NCI-H2196 treated with DMSO at 0.1 percent for 48 hours (cell line): ENCODE measurements around the gene KCNJ5.
A peak's percentile ranks its signal among the peaks of the same experiment; 100 is the strongest.

Source experiments
- DNase-seq: peaks from one replicate; lab custom pipeline; 2025; ENCODE audit not compliant: unreplicated experiment; lab: John Stamatoyannopoulos, UW

Gene KCNJ5

DNA sequence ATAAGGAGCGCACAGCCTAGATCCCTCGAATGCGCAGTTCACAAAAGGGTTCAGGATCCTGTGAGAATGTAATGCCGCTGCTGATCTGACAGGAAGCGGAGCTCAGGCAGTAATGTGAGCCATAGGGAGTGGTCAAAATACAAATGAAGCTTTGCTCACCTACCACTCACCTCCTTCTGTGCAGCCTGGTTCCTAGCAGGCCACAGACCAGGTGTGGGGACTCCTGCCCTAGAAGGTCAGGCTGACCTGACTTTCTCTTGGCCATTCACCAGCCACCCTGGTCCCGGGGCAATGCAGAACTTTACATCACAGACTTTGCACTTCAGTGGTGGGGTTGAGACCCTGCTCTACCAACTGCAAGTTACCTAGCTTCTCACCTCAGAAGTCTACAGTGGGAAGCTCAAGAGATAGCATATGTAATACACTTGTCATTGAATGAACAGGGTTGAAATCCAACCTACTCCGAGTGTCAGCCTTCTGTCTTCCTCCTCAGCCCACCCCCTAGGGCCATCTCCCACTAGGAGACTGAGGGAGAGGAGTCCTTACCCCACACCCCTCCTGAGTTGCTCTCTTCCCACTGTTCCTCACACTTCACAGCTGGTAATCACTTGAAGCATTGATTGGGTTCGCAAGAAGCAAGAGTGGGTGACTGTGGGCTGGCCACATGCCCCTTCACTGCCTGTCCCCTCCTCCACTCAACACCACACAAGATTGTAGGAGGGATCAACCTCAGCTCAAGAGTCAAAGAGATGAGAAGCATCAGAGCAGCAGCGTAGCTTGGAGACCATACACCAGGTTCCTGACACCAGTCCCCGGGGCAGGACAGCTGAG lies 22.1 kb upstream of the KCNJ5 start:
- DNase-seq: no peak

DNA sequence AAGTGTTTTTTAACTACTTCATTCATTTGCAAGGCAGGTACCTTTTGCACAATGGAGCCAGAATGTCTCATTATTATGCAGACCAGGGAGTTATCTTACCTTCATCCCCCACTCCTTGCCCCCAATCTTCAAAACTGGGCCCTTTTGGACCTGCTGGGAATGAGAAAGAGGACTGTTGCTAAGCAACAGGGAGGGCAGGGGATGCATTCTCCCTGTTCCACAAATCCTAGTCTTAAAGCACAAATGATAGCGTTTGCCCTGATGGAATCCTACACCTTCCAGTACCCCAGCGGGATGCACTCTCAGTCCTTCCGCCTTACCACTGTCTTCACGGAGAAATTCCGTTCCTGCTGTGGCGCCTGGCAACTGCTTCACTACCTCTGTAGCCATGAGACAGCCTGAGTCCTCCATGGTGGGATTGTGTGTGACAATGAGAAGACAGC lies 20.0 kb upstream of the KCNJ5 start:
- DNase-seq: no peak

- no peak for DNase-seq
Observed at GRCh38 chr11:128872094-128872493, 19.1 kb upstream of the KCNJ5 start.

- DNase-seq: no peak
Observed at GRCh38 chr11:128872594-128872993, 18.6 kb upstream of the KCNJ5 start.

DNA sequence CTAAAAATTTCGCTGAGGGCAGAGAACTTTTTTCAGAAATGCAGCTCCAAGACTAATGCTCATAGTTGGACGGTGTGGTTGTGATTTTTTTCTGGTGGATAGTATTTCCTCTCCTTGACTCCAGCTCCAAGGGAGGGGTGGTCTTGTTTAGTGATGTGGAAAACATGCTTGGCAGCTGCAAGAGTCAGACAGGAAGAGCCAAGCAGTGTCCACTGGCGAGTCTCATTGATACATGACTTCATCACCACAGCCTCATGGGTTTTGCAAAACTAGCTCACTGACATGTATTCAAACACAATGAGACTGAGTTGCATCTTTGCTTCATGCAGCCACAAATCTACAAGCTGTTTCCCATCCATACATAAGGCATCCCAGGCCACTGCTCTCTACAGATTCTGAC lies 16.7 kb upstream of the KCNJ5 start:
- no peak for DNase-seq

DNA sequence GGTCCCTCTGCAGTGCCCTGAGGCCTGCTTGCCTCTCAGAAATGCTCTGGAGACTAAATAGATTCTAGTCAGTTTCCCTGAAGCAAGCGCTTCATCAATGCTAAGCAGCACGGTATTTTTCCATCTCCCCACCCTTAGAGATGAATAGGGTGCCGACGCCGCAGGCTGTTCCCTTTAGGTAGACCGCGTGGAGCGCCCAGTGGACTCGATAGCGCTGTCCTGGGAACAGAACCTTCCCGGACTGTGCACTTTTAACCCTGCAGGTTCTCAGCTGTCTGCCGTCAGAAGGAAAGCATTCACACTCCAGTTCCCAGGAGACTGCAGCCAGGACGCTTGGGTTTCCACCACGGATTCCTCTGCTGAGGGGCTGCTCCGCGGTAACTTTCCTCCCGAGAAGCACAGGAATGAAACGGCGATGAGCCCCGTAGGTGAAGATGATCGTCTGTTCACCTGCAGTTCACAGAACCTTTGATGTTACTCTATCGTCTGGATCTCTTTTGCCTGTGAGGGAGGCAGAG lies 15.0 kb upstream of the KCNJ5 start:
- DNase-seq: no peak

DNA sequence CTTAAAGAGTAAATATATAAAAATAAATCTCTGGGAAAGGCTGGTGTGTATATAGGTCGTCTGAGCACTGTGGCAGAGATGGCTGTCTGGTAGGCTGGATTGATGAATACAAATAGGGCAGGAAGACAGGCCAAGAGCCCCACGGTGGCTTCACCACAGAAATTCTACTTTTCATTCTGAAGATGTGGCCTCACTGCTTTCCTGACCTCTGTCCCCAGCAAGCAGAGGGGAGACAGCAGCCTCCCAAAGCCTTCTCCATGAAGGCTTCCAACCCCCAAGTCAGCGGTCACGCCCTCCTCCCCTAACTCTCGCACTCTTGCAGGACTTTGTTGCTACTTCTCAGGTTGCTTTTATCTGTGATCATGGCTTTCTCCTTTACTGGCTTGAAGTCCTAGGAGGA lies 13.4 kb upstream of the KCNJ5 start:
- no peak for DNase-seq

- no peak for DNase-seq
Observed at GRCh38 chr11:128878455-128878854, 12.7 kb upstream of the KCNJ5 start.

DNA sequence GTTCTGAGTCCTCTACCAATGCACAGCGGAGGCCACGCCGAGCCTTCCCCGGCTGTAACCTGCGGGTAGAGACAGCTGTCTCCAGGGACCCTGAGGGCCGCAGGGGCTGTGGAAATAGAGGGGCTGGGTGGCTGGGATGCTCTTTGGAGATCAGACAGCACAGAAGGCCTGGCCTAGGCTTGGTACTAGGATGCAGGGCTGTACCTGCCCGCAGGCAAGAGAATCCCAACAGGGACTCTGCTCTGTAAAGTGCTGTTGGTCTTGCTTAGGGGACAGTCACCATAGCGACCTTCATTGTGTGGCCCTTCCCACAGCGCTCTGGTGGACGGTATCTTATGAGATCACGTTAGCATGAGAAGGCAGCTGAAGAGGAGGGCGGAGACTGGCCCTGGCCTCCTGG lies 11.3 kb upstream of the KCNJ5 start:
- DNase-seq: no peak

DNA sequence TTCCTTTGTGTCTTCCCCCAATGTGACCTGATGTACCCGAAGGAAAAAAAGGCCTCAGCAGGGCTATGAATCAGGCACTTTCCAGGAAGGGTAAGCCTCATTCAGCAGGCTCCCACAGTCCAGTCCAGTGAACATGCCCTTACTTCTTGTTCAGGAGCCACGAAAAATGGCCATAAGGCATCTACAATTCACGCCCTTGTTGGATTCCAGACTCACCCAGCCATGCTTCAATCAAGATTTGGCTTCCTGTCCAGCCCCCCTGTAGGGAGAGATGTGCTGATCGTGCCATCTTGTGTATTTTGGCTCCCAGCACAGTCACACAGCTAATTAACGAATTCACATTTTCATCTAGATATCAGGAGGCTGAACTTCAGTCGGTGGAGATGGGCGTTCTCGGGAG lies 9.9 kb upstream of the KCNJ5 start:
- DNase-seq: no peak

GRCh38 chr11:128882451-128882850 lies 8.7 kb upstream of the KCNJ5 start:
- DNase-seq: no peak

GRCh38 chr11:128884054-128884453 lies 7.1 kb upstream of the KCNJ5 start:
- no peak for DNase-seq

DNA sequence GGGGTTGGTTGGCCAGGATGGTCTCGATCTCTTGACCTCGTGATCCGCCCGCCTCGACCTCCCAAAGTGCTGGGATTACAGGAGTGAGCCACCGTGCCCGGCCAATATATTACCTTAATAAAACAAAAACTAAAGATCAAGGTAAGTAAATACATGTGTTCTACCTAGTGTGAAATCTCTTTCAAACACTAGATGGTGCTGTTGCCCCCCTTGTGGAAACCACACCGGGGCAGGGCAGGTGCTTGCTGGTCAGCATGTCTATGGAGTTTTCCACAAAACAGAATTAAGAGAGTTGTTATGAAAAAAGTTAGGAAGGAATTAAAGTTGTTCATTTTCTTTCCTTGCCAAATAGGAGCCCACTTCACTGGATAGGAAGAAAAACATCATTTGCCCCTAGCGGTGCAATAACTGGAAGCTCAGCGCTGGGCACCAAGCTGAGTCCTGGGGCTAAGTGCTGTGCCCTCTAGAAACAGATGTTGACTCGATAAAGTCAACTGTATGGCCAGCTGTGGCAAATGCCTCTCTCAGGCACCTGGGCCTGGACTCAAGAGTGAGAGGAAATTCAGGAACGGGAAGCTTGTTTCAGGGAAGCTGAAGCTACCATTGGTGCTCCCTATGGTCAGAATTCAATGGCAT lies 6.3 kb upstream of the KCNJ5 start:
- peak; percentile 48 for DNase-seq

DNA sequence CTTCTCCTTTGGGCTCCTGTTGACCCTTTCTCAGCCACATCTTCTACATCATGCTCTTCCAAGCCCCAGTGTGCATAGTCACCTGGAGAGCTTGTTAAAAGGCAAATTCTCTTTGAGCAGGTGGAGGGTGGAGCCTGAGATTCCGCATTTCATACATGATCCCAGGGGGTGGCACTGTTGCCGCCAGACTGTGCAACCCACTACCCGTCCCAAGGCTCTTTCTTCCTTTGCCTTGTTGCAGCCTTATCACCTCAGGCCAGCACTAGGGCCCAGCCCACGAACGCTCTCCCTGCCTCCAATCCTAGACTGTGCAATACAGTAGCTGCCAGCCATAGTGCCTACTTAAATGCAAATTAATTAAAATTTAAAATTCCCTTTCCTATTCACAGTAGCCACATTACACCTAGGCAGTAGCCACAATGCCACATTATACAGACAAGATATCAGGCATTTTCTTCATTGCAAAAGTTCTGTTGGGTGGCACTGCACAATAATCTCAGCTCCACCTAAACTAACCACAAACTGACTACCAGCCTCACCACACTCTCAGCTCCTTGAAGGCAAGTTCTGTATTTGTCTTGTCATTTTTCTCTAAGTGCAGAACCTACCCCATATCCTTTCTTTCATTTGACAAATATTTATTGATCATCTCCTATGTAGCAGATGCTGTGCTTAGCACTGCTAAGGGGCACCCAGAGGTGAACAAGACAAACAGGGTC lies 4.6 kb upstream of the KCNJ5 start:
- no peak for DNase-seq

GRCh38 chr11:128888034-128888985 lies 2.8 kb upstream of the KCNJ5 start:
- no peak for DNase-seq

DNA sequence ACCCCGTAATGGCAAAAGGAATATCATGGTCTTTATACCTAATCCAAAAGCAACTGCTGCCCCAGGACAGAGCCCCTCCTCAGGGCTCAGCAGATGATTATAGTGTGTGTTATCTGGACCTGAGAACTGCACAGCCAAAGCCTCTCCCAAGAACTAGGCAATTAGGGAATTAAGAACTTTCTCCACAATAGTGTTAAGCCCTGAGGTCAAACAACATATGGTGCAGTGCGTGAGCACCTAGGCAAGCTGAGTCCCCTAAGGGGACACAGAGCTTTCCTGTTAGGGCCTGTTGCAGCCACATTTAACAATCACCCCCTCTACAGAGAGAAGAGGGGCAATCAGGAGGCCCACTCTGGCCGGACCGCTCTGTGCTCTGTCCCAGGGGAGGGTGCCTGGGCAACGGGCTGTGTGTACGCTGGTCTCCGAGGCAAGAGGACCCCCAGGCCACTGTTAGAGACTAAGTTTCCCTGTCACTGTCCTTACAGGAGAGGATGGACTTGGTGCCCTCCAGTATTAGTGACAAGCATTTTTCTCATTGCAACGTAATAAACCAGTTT lies 1.4 kb upstream of the KCNJ5 start:
- DNase-seq: no peak

DNA sequence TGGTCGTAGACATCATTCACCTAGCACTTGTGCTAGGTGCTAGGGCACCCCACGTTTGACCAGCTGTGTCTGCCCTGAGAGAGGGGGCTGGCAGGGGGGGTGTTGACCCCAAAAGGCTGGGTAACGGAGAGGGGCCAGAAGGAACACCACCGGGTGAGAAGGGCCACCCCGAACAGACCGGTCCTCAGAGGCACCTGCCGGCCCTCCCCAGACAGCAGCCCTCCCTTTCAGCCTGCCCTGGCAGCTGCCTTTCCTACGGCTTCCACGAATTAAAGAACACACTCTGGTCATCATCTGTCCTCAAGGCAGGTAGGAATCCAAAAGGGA lies 977 bp upstream of the KCNJ5 start:
- DNase-seq: no peak

- DNase-seq: no peak
Observed at GRCh38 chr11:128891913-128892398, 800 bp downstream of the KCNJ5 start.

GRCh38 chr11:128892866-128893565 lies 1.9 kb downstream of the KCNJ5 start:
- no peak for DNase-seq
